ENCODE measurements around the gene TPBG.

- no peak for TF ChIP-seq TAF1 (IDR thresholded peaks at IDR 0.05; ENCODE audit: borderline replicate concordance, low read depth, low read length)
- TF ChIP-seq POLR2AphosphoS5 (IDR thresholded peaks at IDR 0.05; ENCODE audit: low read depth, low read length): no peak
- no peak for TF ChIP-seq POLR2A (IDR thresholded peaks at IDR 0.05; ENCODE audit: low read depth, low read length)
Measured at GRCh38 chr6:82397962-82398692, 34.5 kb downstream of the TPBG start.

Measured in GM12892 (cell line).